Measurements from ENCODE around the gene BCAS2.

Gene BCAS2

GRCh38 chr1:114540821-114541220 lies 40.6 kb downstream of the BCAS2 start:
- H3K4me2 ChIP-seq, result no peak overlapping the region
- H4K20me1 ChIP-seq, result no peaks in the 10 kb centered on the region
- H3K4me3 ChIP-seq, result no peak overlapping the region
- H3K27me3 ChIP-seq, result no peaks in the 10 kb centered on the region
- no peak for TF ChIP-seq Cebpa-rat (IDR thresholded peaks at IDR 0.05)
- no peaks in the 10 kb centered on the region for H3K4me1 ChIP-seq
- H3K9me3 ChIP-seq, result peaks cover 12% of the 10 kb centered on the region; the same call in 1 of the 2 replicates
- no peak overlapping the region for H3K9ac ChIP-seq
- H3K27ac ChIP-seq, result no peak overlapping the region
- H3K36me3 ChIP-seq, result no peaks in the 10 kb centered on the region

GRCh38 chr1:114540272-114540671 lies 41.1 kb downstream of the BCAS2 start:
- TF ChIP-seq Cebpa-rat (IDR thresholded peaks at IDR 0.05), result no peak
- Histone ChIP-seq H3K4me1 (no peaks in the 10 kb centered on the region), H4K20me1 (no peaks in the 10 kb centered on the region), H3K9me3 (peaks cover 12% of the 10 kb centered on the region; the same call in 1 of the 2 replicates), H3K27me3 (no peaks in the 10 kb centered on the region), H3K36me3 (no peaks in the 10 kb centered on the region), H3K27ac (no peak overlapping the region), H3K9ac (no peak overlapping the region), H3K4me3 (no peak overlapping the region), H3K4me2 (no peak overlapping the region)

GRCh38 chr1:114536043-114536442 lies 45.4 kb downstream of the BCAS2 start:
- H3K27me3 ChIP-seq, result no peaks in the 10 kb centered on the region
- no peak overlapping the region for H3K27ac ChIP-seq
- H4K20me1 ChIP-seq, result no peaks in the 10 kb centered on the region
- H3K4me1 ChIP-seq, result peaks cover 14% of the 10 kb centered on the region
- H3K4me3 ChIP-seq, result no peak overlapping the region
- H3K9ac ChIP-seq, result no peak overlapping the region
- TF ChIP-seq Cebpa-rat (IDR thresholded peaks at IDR 0.05), result no peak
- H3K4me2 ChIP-seq, result no peak overlapping the region
- peaks cover 12% of the 10 kb centered on the region; the same call in 1 of the 2 replicates for H3K9me3 ChIP-seq
- H3K36me3 ChIP-seq, result no peaks in the 10 kb centered on the region

GRCh38 chr1:114535401-114535800 lies 46.0 kb downstream of the BCAS2 start:
- TF ChIP-seq Cebpa-rat (IDR thresholded peaks at IDR 0.05), result no peak
- H3K4me1 ChIP-seq, result peaks cover 14% of the 10 kb centered on the region
- H3K36me3 ChIP-seq, result no peaks in the 10 kb centered on the region
- H4K20me1 ChIP-seq, result no peaks in the 10 kb centered on the region
- H3K9me3 ChIP-seq, result peaks cover 12% of the 10 kb centered on the region; the same call in 1 of the 2 replicates
- no peak overlapping the region for H3K27ac ChIP-seq
- no peak overlapping the region for H3K9ac ChIP-seq
- no peak overlapping the region for H3K4me2 ChIP-seq
- no peaks in the 10 kb centered on the region for H3K27me3 ChIP-seq
- no peak overlapping the region for H3K4me3 ChIP-seq

GRCh38 chr1:114531094-114531493 lies 50.3 kb downstream of the BCAS2 start:
- Histone ChIP-seq H3K27ac (no peak overlapping the region), H3K9ac (no peak overlapping the region), H3K27me3 (no peaks in the 10 kb centered on the region), H3K4me3 (no peak overlapping the region), H4K20me1 (no peaks in the 10 kb centered on the region), H3K9me3 (no peaks in the 10 kb centered on the region), H3K4me2 (no peak overlapping the region), H3K4me1 (peaks cover 14% of the 10 kb centered on the region), H3K36me3 (no peaks in the 10 kb centered on the region)
- TF ChIP-seq Cebpa-rat (IDR thresholded peaks at IDR 0.05), result no peak

GRCh38 chr1:114530224-114530623 lies 51.2 kb downstream of the BCAS2 start:
- Histone ChIP-seq H3K27me3 (no peaks in the 10 kb centered on the region), H3K36me3 (no peaks in the 10 kb centered on the region), H4K20me1 (no peaks in the 10 kb centered on the region), H3K4me1 (peaks cover 14% of the 10 kb centered on the region), H3K27ac (no peak overlapping the region), H3K4me3 (no peak overlapping the region), H3K4me2 (no peak overlapping the region), H3K9ac (no peak overlapping the region), H3K9me3 (no peaks in the 10 kb centered on the region)
- no peak for TF ChIP-seq Cebpa-rat (IDR thresholded peaks at IDR 0.05)

GRCh38 chr1:114524944-114525343 lies 56.5 kb downstream of the BCAS2 start:
- no peak overlapping the region for H3K27ac ChIP-seq
- H4K20me1 ChIP-seq, result no peaks in the 10 kb centered on the region
- no peak overlapping the region for H3K4me2 ChIP-seq
- H3K36me3 ChIP-seq, result no peaks in the 10 kb centered on the region
- no peak overlapping the region for H3K4me3 ChIP-seq
- no peak overlapping the region for H3K9ac ChIP-seq
- no peak for TF ChIP-seq Cebpa-rat (IDR thresholded peaks at IDR 0.05)
- H3K9me3 ChIP-seq, result no peaks in the 10 kb centered on the region
- no peaks in the 10 kb centered on the region for H3K4me1 ChIP-seq
- no peaks in the 10 kb centered on the region for H3K27me3 ChIP-seq

- H3K4me1 ChIP-seq, result no peaks in the 10 kb centered on the region
- TF ChIP-seq Cebpa-rat (IDR thresholded peaks at IDR 0.05), result no peak
- no peak overlapping the region for H3K4me2 ChIP-seq
These were observed 59.2 kb downstream of the BCAS2 start for GRCh38 chr1:114522264-114522575.

GRCh38 chr1:114521396-114522263 lies 59.8 kb downstream of the BCAS2 start:
- Histone ChIP-seq H3K27me3 (no peaks in the 10 kb centered on the region), H4K20me1 (no peaks in the 10 kb centered on the region), H3K4me2 (no peak overlapping the region), H3K9me3 (no peaks in the 10 kb centered on the region), H3K27ac (no peak overlapping the region), H3K9ac (no peak overlapping the region), H3K4me1 (no peaks in the 10 kb centered on the region), H3K36me3 (no peaks in the 10 kb centered on the region), H3K4me3 (no peak overlapping the region)
- no peak for TF ChIP-seq Cebpa-rat (IDR thresholded peaks at IDR 0.05)

More at GRCh38 chr1:114522264-114522575, 59.2 kb downstream of the BCAS2 start:
- no peak overlapping the region for H3K27ac ChIP-seq
- no peak overlapping the region for H3K4me3 ChIP-seq
- H3K27me3 ChIP-seq, result no peaks in the 10 kb centered on the region
- H3K36me3 ChIP-seq, result no peaks in the 10 kb centered on the region
- H3K9me3 ChIP-seq, result no peaks in the 10 kb centered on the region
- H3K9ac ChIP-seq, result no peak overlapping the region
- H4K20me1 ChIP-seq, result no peaks in the 10 kb centered on the region

Measured in BLaER1 (cell line).